Mesenchymal stem cell (in vitro differentiated cells and primary cell): ENCODE results near the gene RAB4A. TPM values are rescaled to one million over a fixed set of nuclear protein-coding genes. Genes with fewer than 3 reads are reported as not detected.
A peak's percentile ranks its signal among the peaks of the same experiment; 100 is the strongest.

Source experiments
- DNase-seq: peaks from one replicate; pipeline ENCODE4 v3.0.0-alpha.2; 2013
- H2AFZ ChIP-seq: one replicate; pipeline ENCODE4 v1.6.1; 2013; ENCODE audit warnings: low read depth, mild to moderate bottlenecking, control low read depth, inconsistent platforms, low read length, moderate library complexity
- H2AK5ac ChIP-seq: 2 replicates; pipeline ENCODE4 v1.6.1; 2013; ENCODE audit warnings: low read length, moderate library complexity, mild to moderate bottlenecking, inconsistent platforms; ENCODE audit not compliant: severe bottlenecking
- H2BK120ac ChIP-seq: one replicate; pipeline ENCODE4 v1.6.1; 2013; ENCODE audit warnings: low read depth, mild to moderate bottlenecking, inconsistent platforms, low read length, moderate library complexity
- H2BK12ac ChIP-seq, 2 experiments: one replicate each; pipeline ENCODE4 v1.6.1; 2013; ENCODE audit warnings: inconsistent platforms in 2 of 2, low read length in 2 of 2, mild to moderate bottlenecking in 2 of 2, moderate library complexity in 2 of 2, control low read depth in 1 of 2
- H2BK15ac ChIP-seq: one replicate; pipeline ENCODE4 v1.6.1; 2013; ENCODE audit warnings: mild to moderate bottlenecking, low read depth, inconsistent platforms; ENCODE audit not compliant: poor library complexity, severe bottlenecking
- H2BK5ac ChIP-seq: 2 replicates; pipeline ENCODE4 v1.6.1; 2013; ENCODE audit warnings: low read depth, mild to moderate bottlenecking, low read length, control low read depth, inconsistent platforms; ENCODE audit not compliant: poor library complexity, severe bottlenecking
- H3K14ac ChIP-seq, 2 experiments: one replicate each; pipeline ENCODE4 v1.6.1; 2013; ENCODE audit warnings: inconsistent platforms in 2 of 2, low read length in 2 of 2, control low read depth in 1 of 2, mild to moderate bottlenecking in 1 of 2, moderate library complexity in 1 of 2
- H3K18ac ChIP-seq, 2 experiments: one replicate each; pipeline ENCODE4 v1.6.1; 2013; ENCODE audit warnings: inconsistent platforms in 2 of 2, low read length in 2 of 2, control low read depth in 1 of 2, low read depth in 1 of 2, mild to moderate bottlenecking in 1 of 2
- H3K23ac ChIP-seq, 2 experiments: one replicate each; pipeline ENCODE4 v1.6.1; 2013; ENCODE audit warnings: inconsistent platforms in 2 of 2, low read length in 2 of 2, mild to moderate bottlenecking in 2 of 2, moderate library complexity in 2 of 2, control low read depth in 1 of 2
- H3K27ac ChIP-seq: 2 replicates; pipeline ENCODE4 v1.5.1; 2013; ENCODE audit warnings: mild to moderate bottlenecking, moderate library complexity, low read length, control low read depth, inconsistent platforms; ENCODE audit not compliant: poor library complexity, severe bottlenecking
- H3K27me3 ChIP-seq, 2 experiments: 2 replicates each; pipeline versions ENCODE4 v1.6.1 to v1.7.0; 2013; ENCODE audit warnings: low read length in 2 of 2, mild to moderate bottlenecking in 2 of 2, moderate library complexity in 2 of 2, control low read depth in 1 of 2, inconsistent platforms in 1 of 2; ENCODE audit not compliant: control insufficient read depth in 1 of 2, insufficient read depth in 1 of 2
- H3K36me3 ChIP-seq, 2 experiments: 2 replicates each; pipeline versions ENCODE4 v1.6.1 to v1.7.0; 2013; ENCODE audit warnings: low read length in 2 of 2, control low read depth in 1 of 2, inconsistent platforms in 1 of 2, low read depth in 1 of 2, mild to moderate bottlenecking in 1 of 2; ENCODE audit not compliant: insufficient read depth in 2 of 2, control insufficient read depth in 1 of 2
- H3K4ac ChIP-seq, 2 experiments: one replicate each; pipeline ENCODE4 v1.6.1; 2013; ENCODE audit warnings: inconsistent platforms in 2 of 2, low read length in 2 of 2, mild to moderate bottlenecking in 2 of 2, moderate library complexity in 2 of 2, control low read depth in 1 of 2, low read depth in 1 of 2
- H3K4me1 ChIP-seq: 2 replicates; pipeline ENCODE4 v1.6.1; 2013; ENCODE audit warnings: low read depth, low read length, control low read depth; ENCODE audit not compliant: control insufficient read depth, insufficient read depth
- H3K4me2 ChIP-seq: 2 replicates; pipeline ENCODE4 v1.6.1; 2013; ENCODE audit warnings: low read length, mild to moderate bottlenecking, inconsistent platforms; ENCODE audit not compliant: poor library complexity, severe bottlenecking
- H3K4me3 ChIP-seq, 2 experiments: 2 replicates each; pipeline versions ENCODE4 v1.5.1 to v1.7.0; 2013; ENCODE audit warnings: low read length in 2 of 2, mild to moderate bottlenecking in 2 of 2, control low read depth in 1 of 2, low read depth in 1 of 2; ENCODE audit not compliant: insufficient read depth in 1 of 2
- H3K79me1 ChIP-seq: replicated peaks from 2 replicates; pipeline ENCODE4 v1.6.1; 2013; ENCODE audit warnings: mild to moderate bottlenecking, control low read depth, low read length, inconsistent platforms; ENCODE audit not compliant: poor library complexity, severe bottlenecking
- H3K9ac ChIP-seq: 2 replicates; pipeline ENCODE4 v1.7.0; 2013; ENCODE audit warnings: mild to moderate bottlenecking, low read length, moderate library complexity
- H3K9me3 ChIP-seq: 2 replicates; pipeline ENCODE4 v1.7.0; 2013; ENCODE audit warnings: mild to moderate bottlenecking, low read length; ENCODE audit not compliant: control insufficient read depth
- H4K8ac ChIP-seq: one replicate; pipeline ENCODE4 v1.6.1; 2013; ENCODE audit warnings: inconsistent platforms, mild to moderate bottlenecking, low read length, moderate library complexity
- H4K91ac ChIP-seq: one replicate; pipeline ENCODE4 v1.6.1; 2013; ENCODE audit warnings: mild to moderate bottlenecking, low read length, inconsistent platforms
- WGBS: methylation state at CpG from one replicate; pipeline ENCODE4 v1.1.7; 2013; ENCODE audit warnings: mixed read lengths; 5-methylcytosine and 5-hydroxymethylcytosine counted together
- polyA plus RNA-seq, 2 experiments: library from polyadenylated mRNA; stranded (reverse); fragments of 200-250 nt; gene quantifications; one replicate each; pipeline ENCODE4 v1.2.3, GENCODE V29; 2013

Gene RAB4A
- 24.2 TPM for polyA plus RNA-seq (2013, experiment 1 of 2)
- 24.7 TPM for polyA plus RNA-seq (2013, experiment 2 of 2)

GRCh38 chr1:229270547-229271447 lies at the start of gene RAB4A:
Gene RAB4A (plus strand): TSS chr1:229271111. CDS start chr1:229271340, 229 bp downstream.
- Histone ChIP-seq H3K14ac (peak within 1 kb of the TSS; percentile 38 to 62), H2BK5ac (no peak within 1 kb of the TSS), H2BK12ac (peak within 1 kb of the TSS in 1 of 2 experiments; percentile 49), H3K9me3 (peaks cover 9% of the 10 kb centered on the region), H2AK5ac (no peak within 1 kb of the TSS), H3K4me2 (peak within 1 kb of the TSS; percentile 91), H2BK15ac (peak within 1 kb of the TSS; percentile 98), H3K18ac (peak within 1 kb of the TSS; percentile 93 to 94), H3K36me3 (no peaks in the 10 kb centered on the region), H2BK120ac (peak within 1 kb of the TSS; percentile 80), H3K27me3 (no peaks in the 10 kb centered on the region), H3K9ac (peak within 1 kb of the TSS; percentile 84), H3K79me1 (peaks cover 3% of the 10 kb centered on the region), H4K91ac (peak within 1 kb of the TSS; percentile 87), H3K27ac (peak within 1 kb of the TSS; percentile 38), H3K23ac (no peak within 1 kb of the TSS), H3K4ac (peak within 1 kb of the TSS in 1 of 2 experiments; percentile 65), H3K4me1 (peaks cover 11% of the 10 kb centered on the region), H4K8ac (peak within 1 kb of the TSS; percentile 99), H2AFZ (peak within 1 kb of the TSS; percentile 79), H3K4me3 (peak within 1 kb of the TSS; percentile 85 to 87)
- peak; percentile 86 for DNase-seq
- WGBS, result 19% methylated on average over 80 of the region's 95 CpGs

- H2AK5ac ChIP-seq, result no peak overlapping the region
- H3K4me3 ChIP-seq, result no peak overlapping the region
- H3K27me3 ChIP-seq, result peaks cover 2 to 3% of the 10 kb centered on the region in 2 experiments
- no peak overlapping the region for H3K4ac ChIP-seq
- H3K36me3 ChIP-seq, result no peaks in the 10 kb centered on the region
- H2BK15ac ChIP-seq, result no peak overlapping the region
- no peaks in the 10 kb centered on the region for H3K79me1 ChIP-seq
- H3K27ac ChIP-seq, result no peak overlapping the region
- no peak overlapping the region for H3K23ac ChIP-seq
- no peak overlapping the region for H3K9ac ChIP-seq
- no peak overlapping the region for H3K18ac ChIP-seq
- no peak overlapping the region for H2BK120ac ChIP-seq
- peaks cover 14% of the 10 kb centered on the region for H3K4me1 ChIP-seq
- H2AFZ ChIP-seq, result no peak overlapping the region
- no peak overlapping the region for H2BK12ac ChIP-seq
- H3K14ac ChIP-seq, result no peak overlapping the region
- H3K4me2 ChIP-seq, result no peak overlapping the region
- no peak overlapping the region for H4K91ac ChIP-seq
- 93% methylated on average over 3 of the region's 3 CpGs for WGBS
- no peaks in the 10 kb centered on the region for H3K9me3 ChIP-seq
- no peak overlapping the region for H2BK5ac ChIP-seq
- no peak for DNase-seq
- no peak overlapping the region for H4K8ac ChIP-seq
Observed at GRCh38 chr1:229222081-229222480, 48.8 kb upstream of the RAB4A start.

- Histone ChIP-seq H2AK5ac (no peak overlapping the region), H2BK12ac (no peak overlapping the region), H3K4ac (no peak overlapping the region), H3K4me1 (peaks cover 11% of the 10 kb centered on the region), H3K36me3 (no peaks in the 10 kb centered on the region), H3K4me2 (no peak overlapping the region), H3K27ac (no peak overlapping the region), H3K27me3 (peaks cover 0 to 8% of the 10 kb centered on the region in 2 experiments), H3K79me1 (no peaks in the 10 kb centered on the region), H3K4me3 (no peak overlapping the region), H3K23ac (no peak overlapping the region), H3K14ac (no peak overlapping the region), H3K9me3 (no peaks in the 10 kb centered on the region), H3K9ac (no peak overlapping the region), H2BK15ac (no peak overlapping the region), H4K8ac (no peak overlapping the region), H3K18ac (peak overlapping the region in 1 of 2 experiments; percentile 21), H4K91ac (no peak overlapping the region), H2AFZ (no peak overlapping the region), H2BK5ac (no peak overlapping the region), H2BK120ac (no peak overlapping the region)
- DNase-seq, result no peak
- WGBS, result 81% methylated on average over 8 of the region's 8 CpGs
Observed at GRCh38 chr1:229223498-229223897, 47.4 kb upstream of the RAB4A start.

- no peak overlapping the region for H3K9ac ChIP-seq
Observed at GRCh38 chr1:229224308-229224707, 46.6 kb upstream of the RAB4A start.

More at GRCh38 chr1:229224308-229224707, 46.6 kb upstream of the RAB4A start:
- WGBS, result 92% methylated on average over 1 of the region's 2 CpGs
- Histone ChIP-seq H3K27me3 (peaks cover 0 to 14% of the 10 kb centered on the region in 2 experiments), H3K14ac (no peak overlapping the region), H2BK15ac (no peak overlapping the region), H3K27ac (no peak overlapping the region), H2BK5ac (no peak overlapping the region), H2BK120ac (no peak overlapping the region), H3K4ac (no peak overlapping the region), H3K9me3 (no peaks in the 10 kb centered on the region), H2BK12ac (no peak overlapping the region), H4K8ac (no peak overlapping the region), H2AK5ac (no peak overlapping the region), H3K23ac (no peak overlapping the region), H3K4me1 (peaks cover 14% of the 10 kb centered on the region), H3K18ac (no peak overlapping the region), H3K4me3 (no peak overlapping the region), H3K79me1 (no peaks in the 10 kb centered on the region), H2AFZ (no peak overlapping the region), H4K91ac (no peak overlapping the region), H3K4me2 (no peak overlapping the region), H3K36me3 (no peaks in the 10 kb centered on the region)
- peak; percentile 64 for DNase-seq
